NCI-H1930 (cell line): ENCODE results near the gene RNF182.
"Not testable (repeated sequence)": the region's sequence is repeated elsewhere in the genome, so short reads cannot be mapped to it uniquely, and the experiment has no call there.

Source experiments
- DNase-seq, 2 experiments: peaks; one replicate each; lab custom pipeline; 2025; lab: John Stamatoyannopoulos, UW

The RNF182 gene

DNA sequence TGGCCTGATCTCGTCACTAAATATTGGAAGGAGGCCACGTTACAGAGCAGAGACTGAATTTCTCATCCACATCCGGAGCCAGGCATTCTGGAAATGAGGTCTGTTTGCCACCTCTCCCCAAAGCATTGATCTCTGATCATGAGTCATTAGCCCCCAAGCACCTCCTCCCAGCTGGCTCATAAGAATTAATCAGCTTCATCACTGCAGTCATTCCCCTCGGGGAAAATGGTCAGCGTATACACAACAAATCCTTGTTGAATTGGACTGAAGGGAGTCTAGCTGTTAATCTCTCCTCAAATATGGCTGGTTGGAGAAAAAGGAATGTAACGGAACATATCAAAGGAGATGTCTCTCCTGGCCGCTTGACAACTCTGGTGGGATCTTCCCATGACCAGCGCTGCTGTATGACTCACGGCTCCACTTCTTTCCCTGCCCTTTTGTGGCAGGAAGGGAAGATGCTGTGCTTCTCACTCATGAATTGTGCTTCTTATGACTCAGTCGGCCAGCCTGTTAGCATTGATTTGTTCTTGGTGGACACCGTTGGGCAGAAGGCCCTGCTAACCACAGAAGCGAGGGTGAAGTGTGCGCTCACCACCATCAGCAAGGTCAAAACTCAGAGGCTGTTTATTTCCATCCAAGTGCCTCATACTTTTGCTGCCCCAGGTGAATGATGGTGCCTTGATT is 76.7 kb downstream of the RNF182 start:
- DNase-seq = no peak

- no peak for DNase-seq
These were observed 77.6 kb downstream of the RNF182 start for GRCh38 chr6:14002176-14002947.

DNA sequence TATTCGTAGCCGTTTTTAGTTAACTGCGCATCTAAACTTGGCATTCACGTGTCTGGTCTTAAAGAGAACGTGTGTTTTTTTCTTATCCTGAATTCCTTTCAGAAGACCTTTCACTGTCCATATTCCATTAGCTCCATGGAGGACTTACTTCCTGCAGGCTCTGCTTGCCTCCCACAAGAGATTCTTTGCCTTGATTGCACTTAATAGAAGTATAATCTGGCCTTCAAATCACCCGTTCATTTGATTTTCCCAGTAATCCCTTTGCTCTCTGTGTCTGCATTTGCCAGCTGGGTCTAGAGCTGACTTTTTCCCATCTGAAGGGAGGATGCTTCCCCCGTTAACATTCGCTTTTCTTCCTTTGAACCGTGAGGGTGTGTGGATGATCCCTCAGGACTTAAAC is 79.5 kb downstream of the RNF182 start:
- DNase-seq = no peak

DNA sequence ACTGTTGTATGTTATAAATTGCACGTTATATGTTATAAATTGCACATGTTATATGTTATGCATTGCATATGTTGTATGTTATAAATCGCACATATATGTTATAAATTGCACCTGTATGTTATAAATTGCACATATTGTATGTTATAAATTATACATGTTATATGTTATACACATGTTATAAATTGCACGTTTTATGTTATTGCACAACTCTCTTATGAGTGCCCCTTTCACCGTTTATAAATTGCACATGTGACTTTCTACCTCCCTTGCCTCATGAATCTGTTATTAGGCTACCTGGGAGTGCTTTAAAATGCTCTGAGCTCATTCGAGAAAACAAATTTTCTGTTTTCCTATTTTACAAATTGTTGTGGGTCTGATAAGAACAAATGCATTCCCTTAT is 84.1 kb downstream of the RNF182 start:
- DNase-seq = no peak

DNA sequence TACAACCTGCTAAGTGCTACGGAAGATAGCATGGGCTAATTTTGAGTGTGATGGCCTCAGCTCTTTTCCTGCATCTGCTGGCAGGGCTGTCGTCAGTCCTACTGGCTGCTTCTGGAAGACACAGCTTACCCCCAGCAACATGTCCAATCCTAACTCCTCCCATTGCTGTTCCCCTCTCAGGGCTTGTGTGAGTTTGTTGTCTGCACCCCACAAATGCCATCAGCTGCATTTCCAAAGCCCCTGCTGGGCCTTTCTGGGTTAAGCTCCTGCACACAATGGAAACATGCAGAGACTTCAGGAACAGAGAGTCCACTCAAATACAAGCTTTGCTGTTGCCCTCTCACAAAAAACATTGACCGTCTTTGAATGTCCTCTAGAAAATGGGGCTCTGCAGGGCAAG is 84.7 kb downstream of the RNF182 start:
- no peak for DNase-seq

DNA sequence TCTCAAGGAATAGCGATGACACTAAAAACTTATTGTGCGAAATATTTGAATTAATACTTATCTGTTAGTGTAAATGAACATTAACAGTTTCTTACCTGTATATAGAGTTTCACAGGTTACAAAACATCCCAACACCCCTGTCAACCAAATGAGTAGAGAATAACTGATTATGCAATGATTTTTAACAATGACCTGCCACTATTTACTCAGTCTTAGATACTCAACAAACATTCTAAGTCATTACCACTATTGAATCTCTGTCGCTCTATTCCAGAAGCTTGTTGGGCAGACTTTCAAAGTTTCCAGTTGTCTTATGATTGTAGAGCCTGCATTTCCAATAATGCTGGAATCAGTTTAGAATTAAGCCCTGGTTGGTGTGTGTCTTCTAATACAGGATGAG is 85.5 kb downstream of the RNF182 start:
- no peak for DNase-seq

GRCh38 chr6:14012313-14013030 is 87.7 kb downstream of the RNF182 start:
- no peak for DNase-seq

- no peak for DNase-seq
These were observed 91.2 kb downstream of the RNF182 start for GRCh38 chr6:14015964-14016363.

- no peak for DNase-seq
These were observed 91.7 kb downstream of the RNF182 start for GRCh38 chr6:14016432-14016831.

DNA sequence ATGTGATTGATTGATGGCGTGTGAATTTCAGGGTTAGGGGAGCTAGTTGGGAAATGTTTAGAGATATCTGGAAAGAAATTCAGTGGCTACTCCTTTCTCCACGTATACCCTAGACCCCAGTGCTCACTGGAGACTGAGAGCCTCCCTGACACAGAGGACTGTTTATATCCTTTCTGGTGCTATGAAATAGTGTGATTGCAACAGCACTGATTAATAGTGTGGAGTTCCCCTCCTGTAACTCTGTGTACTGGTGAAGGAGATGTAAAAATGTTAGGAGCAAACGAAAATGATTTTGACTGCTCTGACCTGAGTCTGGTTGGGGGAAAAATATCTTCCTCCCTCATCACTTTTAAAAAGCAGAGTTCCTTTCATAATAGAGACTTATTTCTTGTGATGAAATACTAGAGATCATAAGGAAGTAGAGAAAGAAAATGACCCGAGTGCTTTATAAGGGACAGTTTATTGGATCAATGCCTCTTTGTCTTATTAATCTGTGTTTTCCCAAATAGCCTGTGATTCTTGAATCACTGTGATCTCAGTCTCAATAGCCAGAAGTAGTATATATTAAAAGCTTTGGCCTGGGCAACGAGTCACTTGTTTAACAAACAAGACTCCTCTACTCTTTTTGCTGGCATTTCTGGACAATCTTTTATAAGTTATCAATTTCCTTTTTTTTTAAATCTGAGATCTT is 92.3 kb downstream of the RNF182 start:
- DNase-seq = no peak

DNA sequence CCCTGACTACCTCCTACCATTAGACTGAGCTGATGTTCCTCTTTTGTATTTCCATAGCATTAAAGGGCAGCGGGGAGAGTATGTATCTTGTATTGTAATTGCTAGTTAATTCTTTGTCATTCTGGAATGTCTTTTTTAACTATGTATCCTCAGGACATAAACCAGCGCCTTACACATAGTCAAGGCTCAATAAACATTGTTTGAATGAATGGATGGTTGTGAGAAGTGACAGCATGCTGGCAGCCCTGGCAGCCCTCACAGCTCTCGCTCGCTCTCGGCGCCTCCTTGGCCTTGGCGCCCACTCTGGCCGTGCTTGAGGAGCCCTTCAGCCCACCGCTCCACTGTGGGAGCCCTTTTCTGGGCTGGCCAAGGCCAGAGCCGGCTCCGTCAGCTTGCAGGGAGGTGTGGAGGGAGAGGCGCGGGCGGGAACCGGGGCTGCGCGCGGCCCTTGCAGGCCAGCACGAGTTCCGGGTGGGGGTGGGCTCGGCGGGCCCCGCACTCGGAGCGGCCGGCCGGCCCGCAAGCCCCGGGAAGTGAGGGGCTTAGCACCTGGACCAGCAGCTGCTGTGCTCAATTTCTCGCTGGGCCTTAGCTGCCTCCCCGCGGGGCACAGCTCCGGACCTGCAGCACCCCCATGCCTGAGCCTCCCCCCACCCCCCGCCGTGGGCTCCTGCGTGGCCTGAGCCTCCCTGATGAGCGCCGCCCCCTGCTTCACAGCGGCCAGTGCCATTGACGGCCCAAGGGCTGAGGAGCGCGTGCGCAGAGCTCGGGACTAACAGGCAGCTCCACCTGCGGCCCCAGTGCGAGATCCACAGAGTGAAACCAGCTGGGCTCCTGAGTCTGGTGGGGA is 93.1 kb downstream of the RNF182 start:
- no peak for DNase-seq

- DNase-seq = not testable (repeated sequence)
These were observed 93.8 kb downstream of the RNF182 start for GRCh38 chr6:14018559-14018958.

DNA sequence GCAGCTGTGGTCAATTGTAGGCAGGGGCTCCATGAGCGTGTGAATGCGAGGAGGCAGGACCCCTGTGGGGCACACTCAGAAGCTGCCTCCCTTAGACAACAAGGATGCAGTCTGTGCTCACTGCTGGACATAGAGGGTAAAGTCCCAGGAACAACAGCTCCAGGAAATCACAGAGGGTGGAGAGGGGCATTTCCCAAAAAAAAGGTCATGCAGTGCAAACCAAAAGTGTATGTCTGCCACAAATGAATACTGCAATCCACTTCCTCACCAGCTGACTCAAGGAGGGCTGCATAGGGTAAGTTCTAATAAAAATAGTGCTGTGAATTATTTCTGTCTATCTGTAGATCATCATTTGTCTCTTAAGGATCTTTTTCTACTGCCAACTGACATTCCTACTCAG is 95.8 kb downstream of the RNF182 start:
- no peak for DNase-seq

- DNase-seq = no peak
These were observed 96.7 kb downstream of the RNF182 start for GRCh38 chr6:14021449-14021848.

DNA sequence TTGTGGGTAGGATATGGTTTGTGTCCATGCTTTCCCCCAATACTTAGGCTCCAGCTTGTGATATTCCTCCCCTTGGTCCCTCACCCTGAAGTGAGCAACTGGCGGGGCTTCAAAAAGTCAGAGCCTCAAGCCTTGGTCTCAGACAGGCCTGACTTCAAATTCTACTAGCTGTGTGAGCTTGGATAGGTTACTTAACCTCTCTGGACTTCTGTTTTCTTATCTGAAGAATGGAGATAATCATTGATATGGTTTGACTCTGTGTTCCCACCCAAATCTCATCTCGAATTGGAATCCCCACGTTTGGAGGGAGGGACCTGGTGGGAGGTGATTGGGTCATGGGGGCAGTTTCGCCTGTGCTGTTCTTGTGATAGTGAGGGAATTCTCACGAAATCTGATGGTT is 97.9 kb downstream of the RNF182 start:
- no peak for DNase-seq

- no peak for DNase-seq
These were observed 99.1 kb downstream of the RNF182 start for GRCh38 chr6:14023855-14024254.

DNA sequence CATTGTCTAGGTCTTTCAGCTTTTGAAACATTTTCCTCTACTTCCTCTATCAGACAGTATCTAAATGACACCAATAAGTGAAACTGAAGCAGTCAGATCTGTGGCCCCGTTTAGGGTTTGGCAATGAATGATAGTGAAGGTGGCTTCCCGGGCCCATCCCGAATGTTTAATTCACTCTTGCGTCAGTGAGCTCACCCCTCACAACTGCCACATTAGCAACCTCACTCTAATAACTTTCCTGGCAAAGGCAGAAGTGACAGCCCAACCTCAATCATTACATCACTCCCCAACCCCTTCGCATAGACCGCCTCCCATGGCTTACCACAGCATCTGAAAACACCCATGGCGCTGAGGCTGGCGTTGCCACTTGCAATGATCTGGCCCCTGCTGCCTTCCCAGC is 100.4 kb downstream of the RNF182 start:
- DNase-seq = no peak

- DNase-seq = no peak
These were observed 102.2 kb downstream of the RNF182 start for GRCh38 chr6:14026831-14027539.

GRCh38 chr6:14028631-14029030 is 103.9 kb downstream of the RNF182 start:
- DNase-seq = no peak

GRCh38 chr6:14029605-14030004 is 104.9 kb downstream of the RNF182 start:
- no peak for DNase-seq
